ENCODE data around the gene MAMDC4. TPM values are rescaled to one million over a fixed set of nuclear protein-coding genes. Genes with fewer than 3 reads are reported as not detected.
"Not testable (repeated sequence)": the region's sequence is repeated elsewhere in the genome, so short reads cannot be mapped to it uniquely, and the experiment has no call there.

Gene MAMDC4
- total RNA-seq, 2 donors from 2014 or later, result 19.1 to 20.1 TPM

GRCh38 chr9:136868644-136869043 is 16.5 kb downstream of the MAMDC4 start:
- intact Hi-C loops (cut with DNase I, micrococcal nuclease), result no loop called here
- ATAC-seq, result no peak
- peak in 1 of 2 donors; percentile 22 for DNase-seq

DNA sequence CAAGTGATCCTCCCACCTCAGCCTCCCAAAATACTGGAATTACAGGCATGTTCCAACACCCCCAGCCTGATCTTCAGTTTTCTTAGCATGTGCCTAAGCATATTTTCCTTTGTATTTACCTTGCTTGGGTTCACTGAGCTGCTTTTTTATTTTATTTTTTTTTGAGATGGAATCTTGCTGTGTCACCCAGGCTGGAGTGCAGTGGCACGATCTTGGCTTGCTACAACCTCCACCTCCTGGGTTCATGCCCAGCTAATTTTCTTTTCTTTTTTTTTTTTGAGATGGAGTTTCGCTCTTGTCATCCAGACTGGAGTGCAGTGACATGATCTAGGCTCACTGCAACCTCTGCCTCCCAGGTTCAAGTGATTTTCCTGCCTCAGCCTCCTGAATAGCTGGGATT is 17.5 kb downstream of the MAMDC4 start:
- DNase-seq; intact Hi-C loops (cut with DNase I, micrococcal nuclease); ATAC-seq: not testable (repeated sequence)

DNA sequence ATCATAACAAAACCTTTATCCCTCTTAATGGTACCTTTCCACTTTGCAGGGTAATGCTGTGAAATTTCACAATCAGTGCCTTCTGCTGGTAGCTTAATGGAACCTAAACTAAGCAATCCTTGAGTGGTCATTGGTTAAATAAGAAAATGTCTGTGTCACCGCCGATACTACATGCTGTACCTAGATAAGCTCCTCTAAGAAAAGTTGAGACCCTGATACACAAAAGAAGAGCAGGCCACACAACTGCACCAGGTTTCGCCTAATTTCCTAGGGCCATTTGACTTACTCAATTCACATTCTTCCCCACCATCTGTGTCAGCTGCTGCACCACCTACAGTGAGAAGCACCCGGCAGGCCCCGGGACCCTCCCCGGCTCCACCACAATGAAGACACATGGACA is 23.0 kb downstream of the MAMDC4 start:
- DNase-seq (no peak), ATAC-seq (no peak)
- intact Hi-C loops (cut with DNase I, micrococcal nuclease), result no loop called here

- intact Hi-C loops (cut with DNase I, micrococcal nuclease), result no loop called here
- ATAC-seq (no peak), DNase-seq (no peak)
These were observed 24.3 kb downstream of the MAMDC4 start for GRCh38 chr9:136876476-136876875.

DNA sequence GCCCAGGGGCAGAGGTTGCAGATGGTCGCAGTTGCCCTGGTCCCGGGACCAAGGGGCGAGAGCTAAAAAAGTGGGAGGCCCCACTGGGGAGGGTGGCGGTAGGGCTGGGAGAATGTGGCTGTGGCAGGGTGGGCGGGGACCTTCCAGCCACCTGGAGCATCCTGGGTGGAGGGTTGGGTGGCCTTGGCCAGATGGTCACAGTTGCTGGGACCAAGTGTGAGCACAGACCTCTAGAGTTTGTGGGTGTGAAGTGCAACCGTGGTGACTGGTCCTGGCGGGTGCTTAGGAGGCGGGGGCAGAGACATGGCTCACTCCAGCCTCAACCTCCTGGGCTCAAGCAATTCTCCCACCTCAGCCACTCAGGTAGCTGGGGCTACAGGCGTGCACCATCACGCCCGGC is 28.5 kb downstream of the MAMDC4 start:
- no peak for ATAC-seq
- intact Hi-C loops (cut with DNase I, micrococcal nuclease), result no loop called here
- DNase-seq, result peak in 1 of 2 donors; percentile 20

DNA sequence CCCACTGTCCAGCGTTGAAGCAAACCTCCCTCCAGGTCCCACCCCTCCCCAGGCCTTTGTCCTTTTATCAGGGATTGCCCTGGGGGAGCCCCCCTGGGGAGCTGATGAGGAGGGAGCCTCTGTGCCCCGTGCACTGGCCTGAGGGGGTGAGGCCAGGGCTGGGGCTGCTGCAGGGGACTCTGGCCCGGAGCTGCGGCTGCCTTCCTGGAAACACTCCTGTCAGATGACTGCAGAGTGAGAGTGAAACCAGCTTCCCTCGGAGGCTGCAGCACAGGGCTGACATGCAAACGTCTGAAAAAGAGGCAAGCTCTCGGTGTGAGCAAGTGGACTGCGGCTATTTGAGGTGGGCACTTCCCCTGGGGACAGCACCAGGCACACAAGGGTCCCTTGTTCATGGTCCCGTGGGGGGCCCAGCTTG is 29.6 kb downstream of the MAMDC4 start:
- ATAC-seq (peak; percentile 41), DNase-seq (peak; percentile 54 to 74)
- intact Hi-C loops (cut with DNase I, micrococcal nuclease), result no loop called here

DNA sequence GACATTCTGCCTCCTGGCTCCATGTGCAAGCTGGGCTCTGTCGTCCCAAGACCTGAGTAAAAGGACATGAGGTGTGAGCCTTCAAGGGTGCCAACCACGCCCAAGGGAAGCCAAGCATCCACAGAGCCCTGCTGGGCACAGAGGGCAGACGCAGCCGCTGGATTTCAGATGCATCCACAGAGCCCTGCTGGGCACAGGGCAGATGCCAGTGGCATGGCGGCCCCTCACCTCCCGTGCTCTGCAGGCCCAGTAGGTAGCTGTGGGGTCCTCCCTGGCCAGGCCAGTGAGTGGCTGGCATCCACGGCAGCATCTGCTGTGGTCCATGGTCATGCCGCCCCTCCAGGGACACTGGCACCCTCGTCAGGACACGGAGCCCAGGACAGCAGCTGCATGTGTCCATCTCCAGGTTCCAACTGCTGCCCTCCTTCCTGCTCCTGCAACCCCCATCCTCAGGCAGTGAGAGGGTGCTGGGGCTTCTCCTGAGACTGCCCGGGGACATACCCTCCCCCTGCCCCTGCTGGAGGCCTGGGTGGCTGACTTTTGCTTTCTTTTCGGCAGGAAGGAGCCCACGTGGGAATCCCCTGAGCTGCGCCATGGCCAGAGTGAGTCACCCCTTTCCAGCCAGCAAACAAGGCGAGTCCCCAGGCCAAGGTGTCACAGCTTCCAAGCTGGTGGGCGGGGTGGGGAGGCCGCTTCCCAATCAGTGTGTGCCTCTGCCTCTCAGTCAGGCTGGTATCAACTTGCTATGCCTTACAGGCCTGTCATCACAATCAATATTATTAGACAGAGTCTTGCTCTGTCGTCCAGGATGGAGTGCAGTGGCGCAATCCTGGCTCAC is 30.2 kb downstream of the MAMDC4 start:
- DNase-seq, result peak; percentile 54 to 76
- intact Hi-C loops (cut with DNase I, micrococcal nuclease), result no loop called here
- peak; percentile 33 for ATAC-seq

DNA sequence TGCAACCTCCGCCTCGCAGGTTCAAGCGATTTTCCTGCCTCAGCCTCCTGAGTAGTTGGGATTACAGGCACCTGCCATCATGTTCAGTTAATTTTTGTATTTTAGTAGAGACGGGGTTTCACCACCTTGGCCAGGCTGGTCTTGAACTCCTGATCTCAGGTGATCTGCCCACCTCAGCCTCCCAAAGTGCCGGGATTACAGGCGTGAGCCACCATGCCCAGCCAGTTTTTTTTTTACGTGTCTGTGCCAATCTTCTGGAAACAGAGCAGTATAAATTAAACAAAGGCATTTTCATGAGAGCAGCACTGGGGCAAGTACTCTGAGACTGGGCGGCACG is 30.8 kb downstream of the MAMDC4 start:
- DNase-seq; intact Hi-C loops (cut with DNase I, micrococcal nuclease); ATAC-seq: not testable (repeated sequence)

DNA sequence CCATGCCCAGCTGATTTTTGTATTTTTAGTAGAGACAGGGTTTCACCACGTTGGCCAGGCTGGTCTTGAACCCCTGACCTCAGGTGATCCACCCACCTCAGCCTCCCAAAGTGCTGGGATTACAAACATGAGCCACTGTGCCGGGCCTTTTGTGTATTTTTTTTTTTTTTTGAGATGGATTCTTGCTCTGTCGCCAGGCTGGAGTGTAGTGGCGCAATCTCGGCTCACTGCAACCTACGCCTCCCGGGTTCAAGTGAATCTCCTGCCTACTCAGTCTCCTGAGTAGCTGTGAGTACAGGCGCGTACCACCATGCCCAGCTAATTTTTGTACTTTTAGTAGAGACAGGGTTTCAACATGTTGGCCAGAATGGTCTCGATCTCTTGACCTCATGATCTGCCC is 31.5 kb downstream of the MAMDC4 start:
- intact Hi-C loops (cut with DNase I, micrococcal nuclease); ATAC-seq: not testable (repeated sequence)
- DNase-seq, result peak in 1 of 2 donors; percentile 17

GRCh38 chr9:136885950-136886578 is 33.9 kb downstream of the MAMDC4 start, which contains the start of gene TRAF2:
TSS of gene TRAF2 (plus strand) at chr9:136886516. CDS start at chr9:136898741, 12,225 bp downstream.
- DNase-seq (peak; percentile 97 to 98), ATAC-seq (peak; percentile 92)
- intact Hi-C loops (cut with DNase I, micrococcal nuclease), result no loop called here

GRCh38 chr9:136886610-136887597 is 34.8 kb downstream of the MAMDC4 start:
- intact Hi-C loops (cut with DNase I, micrococcal nuclease), result no loop called here
- DNase-seq (peak in 1 of 2 donors; percentile 56), ATAC-seq (peak; percentile 50)

GRCh38 chr9:136888454-136888853 is 36.3 kb downstream of the MAMDC4 start:
- no peak for ATAC-seq
- intact Hi-C loops (cut with DNase I, micrococcal nuclease), result no loop called here
- no peak for DNase-seq

- ATAC-seq (no peak), DNase-seq (no peak)
- intact Hi-C loops (cut with DNase I, micrococcal nuclease), result no loop called here
These were observed 37.7 kb downstream of the MAMDC4 start for GRCh38 chr9:136889858-136890257.

DNA sequence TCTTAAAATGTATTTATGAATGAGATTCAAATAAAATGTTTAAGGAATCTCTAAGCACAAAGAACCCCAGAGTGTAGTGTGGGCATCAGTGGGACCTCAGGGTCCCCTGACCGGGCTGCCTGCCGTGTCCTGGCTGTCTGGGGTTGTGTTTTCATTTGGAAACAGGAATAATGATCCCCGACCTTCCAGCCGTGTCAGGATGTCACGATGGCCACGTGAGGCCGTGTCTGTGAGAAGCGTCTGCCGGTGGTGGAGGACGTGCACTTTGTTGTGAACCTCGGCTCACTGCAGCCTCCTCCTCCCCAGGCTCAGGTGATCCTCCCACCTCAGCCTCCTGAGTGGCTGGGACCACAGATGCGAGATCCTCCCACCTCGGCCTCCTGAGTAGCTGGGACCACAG is 38.5 kb downstream of the MAMDC4 start:
- ATAC-seq, result no peak
- DNase-seq, result no peak
- intact Hi-C loops (cut with DNase I, micrococcal nuclease), result no loop called here

DNA sequence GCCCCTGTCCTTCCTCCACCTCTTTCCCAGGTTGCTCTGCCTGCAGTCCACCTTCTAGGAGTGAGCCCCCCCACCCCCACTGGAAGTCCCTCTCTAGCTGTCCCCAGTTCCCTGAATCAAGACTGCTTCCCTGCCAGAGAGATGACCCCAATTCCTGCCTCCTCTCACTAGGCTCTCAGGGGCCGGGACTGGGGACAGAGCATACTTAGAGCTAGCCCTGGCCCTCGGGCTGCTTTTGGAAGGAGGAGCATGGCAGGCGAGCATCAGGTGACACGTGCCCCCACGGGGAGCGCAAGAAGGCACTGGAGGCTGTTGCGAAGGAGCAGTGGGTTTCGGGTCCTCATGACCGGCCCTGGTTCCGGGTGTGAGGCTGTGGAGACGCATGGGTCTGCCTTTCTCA is 43.9 kb downstream of the MAMDC4 start:
- ATAC-seq, result no peak
- intact Hi-C loops (cut with DNase I, micrococcal nuclease), result no loop called here
- no peak for DNase-seq

- DNase-seq (no peak), ATAC-seq (no peak)
- intact Hi-C loops (cut with DNase I, micrococcal nuclease), result no loop called here
These were observed 46.4 kb downstream of the MAMDC4 start for GRCh38 chr9:136898483-136899100.

- ATAC-seq (peak; percentile 43), DNase-seq (peak; percentile 72 to 83)
- intact Hi-C loops (cut with DNase I, micrococcal nuclease), result no loop called here
These were observed 47.0 kb downstream of the MAMDC4 start for GRCh38 chr9:136899196-136899595.

GRCh38 chr9:136900556-136900955 is 48.4 kb downstream of the MAMDC4 start:
- no peak for DNase-seq
- ATAC-seq, result no peak
- intact Hi-C loops (cut with DNase I, micrococcal nuclease), result no loop called here
